Hepatocyte (in vitro differentiated cells): Measurements from ENCODE around the gene RASGRP2. TPM values are rescaled to one million over a fixed set of nuclear protein-coding genes. Genes with fewer than 3 reads are reported as not detected.

Experiments used
- DNase-seq: peaks from one replicate; pipeline ENCODE4 v3.0.0-alpha.2; 2016; ENCODE audit warnings: low spot score
- H2AFZ ChIP-seq: fragments of 200-600 bp; sonication (generic); 2 replicates; pipeline ENCODE4 v1.6.0; 2016; ENCODE audit warnings: antibody characterized with exemption, mild to moderate bottlenecking
- H3K27ac ChIP-seq: fragments of 200-600 bp; sonication (generic); 2 replicates; pipeline ENCODE4 v1.5.1; 2016; ENCODE audit warnings: mild to moderate bottlenecking
- H3K27me3 ChIP-seq: fragments of 200-600 bp; sonication (generic); 2 replicates; pipeline ENCODE4 v1.6.1; 2016
- H3K36me3 ChIP-seq: fragments of 200-600 bp; sonication (generic); replicated peaks from 2 replicates; pipeline ENCODE4 v1.5.1; 2016; ENCODE audit warnings: low read depth; ENCODE audit not compliant: insufficient read depth
- H3K4me1 ChIP-seq: fragments of 200-600 bp; sonication (generic); 2 replicates; pipeline ENCODE4 v1.5.1; 2016; ENCODE audit warnings: mild to moderate bottlenecking, moderate library complexity; ENCODE audit not compliant: insufficient read depth
- H3K4me2 ChIP-seq: fragments of 200-600 bp; sonication (generic); 2 replicates; pipeline ENCODE4 v1.6.0; 2016
- H3K4me3 ChIP-seq: fragments of 200-600 bp; sonication (generic); 2 replicates; pipeline ENCODE4 v1.5.1; 2016; ENCODE audit warnings: mild to moderate bottlenecking
- H3K79me2 ChIP-seq: fragments of 200-600 bp; sonication (generic); 2 replicates; pipeline ENCODE4 v1.6.0; 2017; ENCODE audit warnings: mild to moderate bottlenecking
- H3K9me2 ChIP-seq: fragments of 200-600 bp; sonication (generic); replicated peaks from 2 replicates; pipeline ENCODE4 v1.6.0; 2017; ENCODE audit warnings: mild to moderate bottlenecking; ENCODE audit not compliant: insufficient read depth
- H3K9me3 ChIP-seq: fragments of 200-600 bp; sonication (generic); 2 replicates; pipeline ENCODE4 v1.5.1; 2016; ENCODE audit warnings: low read depth, mild to moderate bottlenecking
- H4K20me1 ChIP-seq: fragments of 200-600 bp; sonication (generic); 2 replicates; pipeline ENCODE4 v1.6.0; 2016; ENCODE audit warnings: mild to moderate bottlenecking; ENCODE audit not compliant: insufficient read depth, poor library complexity, severe bottlenecking
- CTCF ChIP-seq: fragments of 200-600 bp; sonication (generic); IDR thresholded peaks from 2 replicates; pipeline ENCODE4 v1.5.1; 2016; ENCODE audit warnings: antibody characterized with exemption, mild to moderate bottlenecking; ENCODE audit not compliant: poor library complexity
- EZH2 ChIP-seq: fragments of 200-600 bp; sonication (generic); IDR thresholded peaks from 2 replicates; pipeline ENCODE4 v1.6.1; 2016; ENCODE audit warnings: antibody characterized with exemption, mild to moderate bottlenecking, borderline replicate concordance
- EZH2phosphoT487 ChIP-seq: fragments of 200-600 bp; sonication (generic); IDR thresholded peaks from one replicate; pipeline ENCODE4 v1.6.1; 2018; ENCODE audit warnings: antibody characterized with exemption, mild to moderate bottlenecking, low read depth, moderate library complexity; ENCODE audit not compliant: unreplicated experiment, severe bottlenecking
- WGBS: methylation state at CpG from one replicate; pipeline ENCODE4 v1.1.6; 2016; ENCODE audit warnings: low lambda C conversion rate; ENCODE audit errors: missing lambda C conversion rate; 5-methylcytosine and 5-hydroxymethylcytosine counted together
- polyA plus RNA-seq: library from polyadenylated mRNA; unstranded; fragments of >200 nt; fragmentation: Nextera tagmentation; extraction: Ambion mirVana; gene quantifications from 2 replicates; pipeline ENCODE4 v1.2.1, GENCODE V29; 2016
- total RNA-seq: library from RNA; depleted of rRNA; stranded (reverse); fragments of >200 nt; gene quantifications from 2 replicates; pipeline ENCODE4 v1.2.3, GENCODE V29; 2014

The RASGRP2 gene
- total and polyA plus RNA-seq, 2 experiments from 2014 or later: 0.10 to 3.2 TPM

DNA sequence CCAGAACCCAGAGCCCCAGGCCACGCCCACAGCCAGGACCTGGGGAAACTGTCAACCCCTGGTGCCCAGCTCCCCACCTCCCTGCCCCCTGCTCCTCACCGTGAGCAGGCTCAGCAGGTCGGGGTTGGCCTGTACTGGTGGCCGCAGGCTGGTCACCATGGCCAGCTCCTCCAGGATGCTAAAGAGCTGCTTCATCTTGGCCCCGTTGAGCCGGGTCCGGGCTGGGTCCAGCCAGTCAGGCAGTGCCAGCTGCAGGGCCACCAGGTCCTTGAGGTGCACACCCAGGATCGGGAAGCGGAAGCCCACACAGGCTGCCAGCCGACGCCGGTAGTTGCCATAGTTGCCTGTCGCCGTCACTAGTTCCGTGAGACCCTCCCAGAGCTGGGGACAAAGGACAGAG, 7.3 kb downstream of the RASGRP2 start:
- Histone ChIP-seq H3K79me2 (no peaks in the 10 kb centered on the region), H3K4me3 (no peak overlapping the region), H3K36me3 (no peaks in the 10 kb centered on the region), H3K9me3 (no peaks in the 10 kb centered on the region), H3K27ac (no peak overlapping the region), H4K20me1 (no peaks in the 10 kb centered on the region), H3K27me3 (peaks cover 16% of the 10 kb centered on the region), H3K9me2 (no peaks in the 10 kb centered on the region), H3K4me1 (no peaks in the 10 kb centered on the region), H2AFZ (no peak overlapping the region), H3K4me2 (no peak overlapping the region)
- TF ChIP-seq EZH2 (no peak), EZH2phosphoT487 (no peak), CTCF (no peak)
- DNase-seq: no peak
- 94% methylated on average over 15 of the region's 15 CpGs for WGBS

DNA sequence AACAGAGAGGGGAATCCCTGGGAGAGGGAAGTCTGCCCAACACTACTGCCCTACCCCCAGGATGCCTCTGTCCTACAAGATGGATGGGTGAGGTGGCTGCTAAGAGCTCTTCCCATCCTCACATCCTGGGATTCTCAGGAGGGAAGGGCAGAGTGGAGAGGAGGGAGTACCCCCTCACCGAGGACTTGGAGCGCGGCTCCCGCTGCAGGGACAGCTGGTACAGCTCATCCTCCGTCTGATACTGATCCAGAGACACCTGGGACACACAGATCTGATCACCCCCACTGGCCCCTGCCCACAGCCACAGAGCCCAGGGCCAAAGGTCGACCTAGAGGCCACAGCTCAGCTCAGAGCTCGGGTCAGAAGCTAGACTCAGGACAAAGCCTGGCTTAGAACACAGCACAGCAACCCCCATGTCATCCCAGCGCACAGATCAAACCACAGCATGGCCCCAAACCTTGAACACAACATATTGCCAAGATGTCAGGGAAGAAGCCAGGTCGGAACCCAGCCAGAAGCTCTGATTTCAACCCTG, 8.2 kb downstream of the RASGRP2 start:
- 80% methylated on average over 9 of the region's 9 CpGs for WGBS
- DNase-seq: no peak
- H3K27ac ChIP-seq: no peak overlapping the region
- no peaks in the 10 kb centered on the region for H3K9me2 ChIP-seq
- TF ChIP-seq EZH2phosphoT487: no peak
- TF ChIP-seq EZH2: no peak
- TF ChIP-seq CTCF: no peak
- no peak overlapping the region for H3K4me2 ChIP-seq
- H3K4me1 ChIP-seq: no peaks in the 10 kb centered on the region
- H3K79me2 ChIP-seq: no peaks in the 10 kb centered on the region
- peaks cover 8% of the 10 kb centered on the region for H3K27me3 ChIP-seq
- no peaks in the 10 kb centered on the region for H3K36me3 ChIP-seq
- no peaks in the 10 kb centered on the region for H4K20me1 ChIP-seq
- no peak overlapping the region for H2AFZ ChIP-seq
- no peaks in the 10 kb centered on the region for H3K9me3 ChIP-seq
- no peak overlapping the region for H3K4me3 ChIP-seq

DNA sequence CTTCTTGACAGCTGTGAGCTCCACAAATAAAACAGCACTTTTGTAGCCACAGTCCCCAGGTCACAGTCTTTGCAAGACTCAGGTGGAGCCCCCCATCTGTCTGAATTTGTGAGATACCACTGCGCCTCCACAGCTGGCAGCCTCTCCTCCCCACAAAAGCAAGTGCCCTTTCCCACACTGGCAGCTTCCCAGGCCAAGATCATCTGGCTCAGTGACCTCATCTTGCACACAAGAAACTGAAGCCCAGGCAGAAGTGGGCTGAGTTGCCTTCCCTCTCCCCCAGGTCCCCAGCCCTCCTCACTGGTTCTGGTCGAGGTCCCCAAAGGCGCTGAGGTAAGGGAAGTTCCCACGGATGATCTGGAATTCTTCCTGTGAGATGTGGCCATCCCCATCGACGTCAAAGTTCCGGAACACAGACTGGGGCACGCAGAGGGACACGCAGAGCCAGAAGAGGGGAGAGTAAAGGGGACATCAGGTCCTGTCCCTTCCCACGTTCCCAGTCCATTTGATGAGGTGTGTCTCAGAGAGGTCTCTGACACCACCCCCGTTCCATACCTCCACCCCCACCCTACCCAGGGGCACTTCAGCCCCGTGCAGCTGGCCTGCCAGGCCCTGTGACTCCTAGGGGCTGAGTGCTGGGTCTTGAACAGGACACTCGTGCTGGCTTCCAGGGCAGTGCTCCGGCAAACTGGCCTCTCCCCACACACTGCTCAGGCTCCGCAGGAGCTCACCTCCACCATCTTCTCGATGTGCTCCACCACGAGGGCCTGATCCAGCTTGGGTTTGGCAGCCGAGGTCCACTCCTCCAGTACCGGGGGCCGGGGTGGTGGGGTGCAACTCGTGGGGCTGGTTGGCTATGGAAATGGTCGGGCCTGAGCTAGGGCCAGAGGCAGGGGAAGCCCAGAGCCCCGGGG, 8.9 kb downstream of the RASGRP2 start:
- no peaks in the 10 kb centered on the region for H3K9me2 ChIP-seq
- no peak overlapping the region for H3K4me2 ChIP-seq
- no peak overlapping the region for H2AFZ ChIP-seq
- TF ChIP-seq EZH2: no peak
- no peak overlapping the region for H3K27ac ChIP-seq
- no peak for DNase-seq
- H3K79me2 ChIP-seq: no peaks in the 10 kb centered on the region
- H3K27me3 ChIP-seq: peaks cover 8% of the 10 kb centered on the region
- H3K9me3 ChIP-seq: no peaks in the 10 kb centered on the region
- no peaks in the 10 kb centered on the region for H3K4me1 ChIP-seq
- no peaks in the 10 kb centered on the region for H4K20me1 ChIP-seq
- 88% methylated on average over 22 of the region's 23 CpGs for WGBS
- H3K4me3 ChIP-seq: no peak overlapping the region
- no peaks in the 10 kb centered on the region for H3K36me3 ChIP-seq

DNA sequence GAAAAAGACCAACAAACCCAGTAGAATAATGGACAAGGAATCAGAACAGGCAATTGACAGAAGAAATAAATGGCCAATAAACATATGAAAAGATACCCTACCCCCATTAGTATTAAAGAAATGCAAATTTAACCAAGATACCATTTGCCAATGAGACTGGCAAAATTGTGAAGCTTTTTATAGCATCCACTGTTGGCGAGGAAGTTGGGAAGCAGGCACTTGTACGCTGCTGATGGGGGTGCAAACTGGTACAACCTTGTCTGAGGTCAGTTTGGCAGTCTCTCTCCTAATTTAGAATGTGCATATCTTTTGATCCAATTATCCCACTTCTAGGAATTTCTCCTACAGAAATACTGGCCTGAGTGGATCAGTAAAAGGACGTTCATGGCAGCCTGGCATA, 12.3 kb downstream of the RASGRP2 start:
- Histone ChIP-seq H3K27ac (no peak overlapping the region), H3K4me3 (no peak overlapping the region), H2AFZ (no peak overlapping the region), H3K36me3 (no peaks in the 10 kb centered on the region), H3K4me2 (no peak overlapping the region), H3K27me3 (peaks cover 9% of the 10 kb centered on the region), H3K9me2 (no peaks in the 10 kb centered on the region), H3K79me2 (no peaks in the 10 kb centered on the region), H4K20me1 (no peaks in the 10 kb centered on the region), H3K4me1 (no peaks in the 10 kb centered on the region), H3K9me3 (no peaks in the 10 kb centered on the region)
- TF ChIP-seq EZH2 (no peak), EZH2phosphoT487 (no peak), CTCF (no peak)
- WGBS: 91% methylated on average over 3 of the region's 3 CpGs
- no peak for DNase-seq
